NCI-H2107 treated with DMSO at 0.1 percent for 48 hours (cell line): ENCODE data around the gene CSRNP3.
"Not testable (repeated sequence)": the region's sequence is repeated elsewhere in the genome, so short reads cannot be mapped to it uniquely, and the experiment has no call there.

Experiments used
- DNase-seq: peaks from one replicate; lab custom pipeline; 2025; ENCODE audit not compliant: unreplicated experiment; lab: John Stamatoyannopoulos, UW

The CSRNP3 gene

GRCh38 chr2:165630236-165630635 lies 160.7 kb downstream of the CSRNP3 start:
- DNase-seq, result no peak

GRCh38 chr2:165631089-165631488 lies 161.6 kb downstream of the CSRNP3 start:
- DNase-seq, result no peak

- no peak for DNase-seq
These were observed 163.1 kb downstream of the CSRNP3 start for GRCh38 chr2:165632594-165632993.

- DNase-seq, result no peak
These were observed 163.9 kb downstream of the CSRNP3 start for GRCh38 chr2:165633431-165633830.

- no peak for DNase-seq
These were observed 164.8 kb downstream of the CSRNP3 start for GRCh38 chr2:165634282-165634681.

- DNase-seq, result peak; percentile 84
These were observed 165.4 kb downstream of the CSRNP3 start for GRCh38 chr2:165634855-165635254.

- no peak for DNase-seq
These were observed 166.0 kb downstream of the CSRNP3 start for GRCh38 chr2:165635532-165635931.

- DNase-seq, result no peak
These were observed 167.5 kb downstream of the CSRNP3 start for GRCh38 chr2:165636959-165637358.

- DNase-seq, result no peak
These were observed 167.9 kb downstream of the CSRNP3 start for GRCh38 chr2:165637396-165637795.

GRCh38 chr2:165639504-165639903 lies 170.0 kb downstream of the CSRNP3 start:
- no peak for DNase-seq

GRCh38 chr2:165640247-165640929 lies 170.9 kb downstream of the CSRNP3 start:
- DNase-seq, result no peak

- DNase-seq, result no peak
These were observed 176.7 kb downstream of the CSRNP3 start for GRCh38 chr2:165645930-165646831.

GRCh38 chr2:165647409-165647808 lies 177.9 kb downstream of the CSRNP3 start:
- no peak for DNase-seq

- DNase-seq, result no peak
These were observed 179.3 kb downstream of the CSRNP3 start for GRCh38 chr2:165648801-165649200.

GRCh38 chr2:165651233-165651632 lies 181.7 kb downstream of the CSRNP3 start:
- DNase-seq, result no peak

- DNase-seq, result no peak
These were observed 186.2 kb downstream of the CSRNP3 start for GRCh38 chr2:165655661-165656060.

- DNase-seq, result no peak
These were observed 190.9 kb downstream of the CSRNP3 start for GRCh38 chr2:165660361-165660760.

- DNase-seq, result no peak
These were observed 193.2 kb downstream of the CSRNP3 start for GRCh38 chr2:165662720-165663119.

- no peak for DNase-seq
These were observed 196.1 kb downstream of the CSRNP3 start for GRCh38 chr2:165665614-165666013.

GRCh38 chr2:165666073-165666472 lies 196.6 kb downstream of the CSRNP3 start:
- DNase-seq, result not testable (repeated sequence)

- DNase-seq, result no peak
These were observed 197.1 kb downstream of the CSRNP3 start for GRCh38 chr2:165666605-165667004.

- no peak for DNase-seq
These were observed 197.9 kb downstream of the CSRNP3 start for GRCh38 chr2:165667375-165667774.
